GM20000 (cell line): Measurements from ENCODE around the gene IFNL4.

Experiments used
- DNase-seq: peaks from one replicate; pipeline ENCODE4 v3.0.0; 2012; ENCODE audit warnings: low spot score
- CTCF ChIP-seq: IDR thresholded peaks from 2 replicates; pipeline ENCODE4 v1.5.1; 2012; ENCODE audit warnings: mild to moderate bottlenecking, control low read depth; ENCODE audit errors: extremely low read depth, missing control alignments

IFNL4 gene

GRCh38 chr19:39240421-39240820, 8.2 kb downstream of the IFNL4 start:
- no peak for DNase-seq
- TF ChIP-seq CTCF = no peak

GRCh38 chr19:39238944-39239343, 9.7 kb downstream of the IFNL4 start:
- no peak for TF ChIP-seq CTCF
- no peak for DNase-seq

GRCh38 chr19:39238209-39238608, 10.4 kb downstream of the IFNL4 start:
- DNase-seq = no peak
- TF ChIP-seq CTCF = no peak

- peak; percentile 75 for DNase-seq
- no peak for TF ChIP-seq CTCF
Observed at GRCh38 chr19:39237200-39238184, 11.2 kb downstream of the IFNL4 start.

GRCh38 chr19:39236527-39236926, 12.1 kb downstream of the IFNL4 start:
- TF ChIP-seq CTCF = no peak
- no peak for DNase-seq

- no peak for TF ChIP-seq CTCF
Observed at GRCh38 chr19:39232708-39233107, 15.9 kb downstream of the IFNL4 start.

GRCh38 chr19:39230096-39230764, 18.4 kb downstream of the IFNL4 start:
- no peak for TF ChIP-seq CTCF
- DNase-seq = no peak

More at GRCh38 chr19:39232708-39233107, 15.9 kb downstream of the IFNL4 start:
- DNase-seq = no peak
